Sigmoid colon (tissue), 7 donors: ENCODE data around the gene PRKAR2B. TPM values are rescaled to one million over a fixed set of nuclear protein-coding genes. Genes with fewer than 3 reads are reported as not detected.
"Not testable (repeated sequence)": the region's sequence is repeated elsewhere in the genome, so short reads cannot be mapped to it uniquely, and the experiment has no call there.

ENCODE experiments used
- DNase-seq: peaks from one replicate; pipeline ENCODE4 v3.0.0-alpha.2; 2019
- H3K27ac ChIP-seq, 4 donors: fragments of 200-600 bp; sonication (generic); one replicate each; pipeline ENCODE4 v1.5.1; 2016 to 2019; ENCODE audit warnings: mild to moderate bottlenecking in 1 of 4
- H3K27me3 ChIP-seq, 3 donors: fragments of 200-600 bp; sonication (generic); one replicate each; pipeline ENCODE4 v1.5.1; 2019; ENCODE audit warnings: mild to moderate bottlenecking in 1 of 3
- H3K36me3 ChIP-seq, 4 donors: fragments of 200-600 bp; sonication (generic); one replicate each; pipeline ENCODE4 v1.5.1; 2016 to 2019
- H3K4me1 ChIP-seq, 4 donors: fragments of 200-600 bp; sonication (generic); one replicate each; pipeline ENCODE4 v1.5.1; 2017 to 2019
- H3K4me3 ChIP-seq, 4 donors: fragments of 200-600 bp; sonication (generic); one replicate each; pipeline ENCODE4 v1.5.1; 2017 to 2019; ENCODE audit warnings: mild to moderate bottlenecking in 2 of 4, moderate library complexity in 1 of 4
- H3K9me3 ChIP-seq, 4 donors: fragments of 200-600 bp in 3 of 4; sonication (generic) in 3 of 4; one replicate each; pipeline versions ENCODE4 v1.5.1 to v1.6.1; 2013 to 2019
- EP300 ChIP-seq, 4 donors: sonication (generic); formaldehyde crosslinking; IDR thresholded peaks; one replicate each; pipeline ENCODE4 v1.6.1; 2017; ENCODE audit warnings: antibody characterized with exemption in 4 of 4
- POLR2A ChIP-seq, 2 donors: fragments of 450-650 bp; IDR thresholded peaks; one replicate each; pipeline ENCODE4 v1.6.1; 2016; ENCODE audit warnings: antibody characterized with exemption in 2 of 2, mild to moderate bottlenecking in 2 of 2, moderate library complexity in 2 of 2
- POLR2AphosphoS5 ChIP-seq, 4 donors: sonication (generic); formaldehyde crosslinking; IDR thresholded peaks; one replicate each; pipeline ENCODE4 v1.6.1; 2017; ENCODE audit warnings: antibody characterized with exemption in 4 of 4
- WGBS, 2 donors: extraction: QIAGEN DNeasy Blood & Tissue Kit; methylation state at CpG; one replicate each; pipeline ENCODE4 v1.1.7; 2013; 5-methylcytosine and 5-hydroxymethylcytosine counted together
- intact Hi-C: fragments of 100-400 bp; cut with DNase I; formaldehyde crosslinking; loops from one replicate; pipeline ENCODE4 v1.15.1; 2023
- polyA plus RNA-seq, 3 donors: library from polyadenylated mRNA; stranded (reverse); fragments of 200-250 nt; gene quantifications; one replicate each; pipeline ENCODE4 v1.2.3, GENCODE V29; 2013
- total RNA-seq, 4 donors: library from RNA; depleted of rRNA; stranded (reverse); fragments of >200 nt; gene quantifications; one replicate each; pipeline ENCODE4 v1.1.0, GENCODE V29; 2016
- TF ChIP-seq, protein P1 (sequence below), 4 experiments: fragments of 450-650 bp in 3 of 4; fragments of 200-600 bp in 1 of 4; IDR thresholded peaks; one replicate each; pipeline ENCODE4 v1.5.1; 2016 to 2019; ENCODE audit warnings: antibody characterized with exemption in 4 of 4, mild to moderate bottlenecking in 3 of 4, moderate library complexity in 2 of 4
- donor health status: healthy with polysubstance abuse.
- donor health status: Bipolar disorder and iron deficiency.
- donor health status: healthy.

The PRKAR2B gene
- total and polyA plus RNA-seq, 7 donors, result 8.1 to 40.0 (median 20.2) TPM

GRCh38 chr7:107154826-107155225 lies 110.3 kb downstream of the PRKAR2B start:
- H3K9me3 ChIP-seq, result no peaks in the 10 kb centered on the region
- no peak for DNase-seq
- no peaks in the 10 kb centered on the region for H3K36me3 ChIP-seq
- H3K4me1 ChIP-seq, result no peaks in the 10 kb centered on the region
- H3K4me3 ChIP-seq, result no peak overlapping the region
- no peak overlapping the region for H3K27ac ChIP-seq
- intact Hi-C loops, result loop anchor here (5.0 kb wide), 2 partner anchors 208 to 493 kb away; partner anchors contain the start of gene CCDC71L
- H3K27me3 ChIP-seq, result no peaks in the 10 kb centered on the region
- TF ChIP-seq POLR2AphosphoS5 (IDR thresholded peaks at IDR 0.05) (no peak), POLR2A (IDR thresholded peaks at IDR 0.05) (no peak), EP300 (IDR thresholded peaks at IDR 0.05) (no peak)
- TF ChIP-seq, protein P1, sequence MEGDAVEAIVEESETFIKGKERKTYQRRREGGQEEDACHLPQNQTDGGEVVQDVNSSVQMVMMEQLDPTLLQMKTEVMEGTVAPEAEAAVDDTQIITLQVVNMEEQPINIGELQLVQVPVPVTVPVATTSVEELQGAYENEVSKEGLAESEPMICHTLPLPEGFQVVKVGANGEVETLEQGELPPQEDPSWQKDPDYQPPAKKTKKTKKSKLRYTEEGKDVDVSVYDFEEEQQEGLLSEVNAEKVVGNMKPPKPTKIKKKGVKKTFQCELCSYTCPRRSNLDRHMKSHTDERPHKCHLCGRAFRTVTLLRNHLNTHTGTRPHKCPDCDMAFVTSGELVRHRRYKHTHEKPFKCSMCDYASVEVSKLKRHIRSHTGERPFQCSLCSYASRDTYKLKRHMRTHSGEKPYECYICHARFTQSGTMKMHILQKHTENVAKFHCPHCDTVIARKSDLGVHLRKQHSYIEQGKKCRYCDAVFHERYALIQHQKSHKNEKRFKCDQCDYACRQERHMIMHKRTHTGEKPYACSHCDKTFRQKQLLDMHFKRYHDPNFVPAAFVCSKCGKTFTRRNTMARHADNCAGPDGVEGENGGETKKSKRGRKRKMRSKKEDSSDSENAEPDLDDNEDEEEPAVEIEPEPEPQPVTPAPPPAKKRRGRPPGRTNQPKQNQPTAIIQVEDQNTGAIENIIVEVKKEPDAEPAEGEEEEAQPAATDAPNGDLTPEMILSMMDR (IDR thresholded peaks at IDR 0.05), result no peak
- WGBS, 2 donors, result 97% methylated on average over 6 of the region's 6 CpGs

- intact Hi-C loops, H3K9me3 ChIP-seq, H3K4me3 ChIP-seq, H3K27me3 ChIP-seq, H3K27ac ChIP-seq, DNase-seq, H3K36me3 ChIP-seq, H3K4me1 ChIP-seq: not testable (repeated sequence)
- 89 to 97% methylated on average over 3 of the region's 3 CpGs for WGBS, 2 donors
Observed at GRCh38 chr7:107155726-107156125, 111.2 kb downstream of the PRKAR2B start.

DNA sequence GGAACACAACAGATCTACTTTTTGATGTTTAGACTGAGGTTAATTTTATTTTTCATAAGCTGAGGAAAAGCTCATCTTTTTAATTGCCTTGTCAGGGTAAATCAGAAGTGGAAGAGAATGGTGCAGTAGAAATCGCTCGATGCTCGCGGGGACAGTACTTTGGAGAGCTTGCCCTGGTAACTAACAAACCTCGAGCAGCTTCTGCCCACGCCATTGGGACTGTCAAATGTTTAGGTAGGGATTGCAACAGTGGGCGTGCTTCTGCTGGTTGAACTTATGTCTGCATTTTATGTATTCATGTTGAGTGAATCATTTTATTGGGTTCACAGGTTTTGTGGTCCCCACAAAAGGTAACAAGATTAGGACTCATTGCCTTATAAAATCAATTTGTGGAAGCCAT lies 112.6 kb downstream of the PRKAR2B start:
- Histone ChIP-seq H3K9me3 (no peaks in the 10 kb centered on the region), H3K4me1 (no peaks in the 10 kb centered on the region), H3K36me3 (no peaks in the 10 kb centered on the region), H3K27ac (no peak overlapping the region), H3K27me3 (no peaks in the 10 kb centered on the region), H3K4me3 (no peak overlapping the region)
- no peak for DNase-seq
- WGBS, 2 donors, result 94 to 95% methylated on average over 7 of the region's 7 CpGs
- intact Hi-C loops, result no loop called here
- TF ChIP-seq, protein P1 (IDR thresholded peaks at IDR 0.05), result no peak
- no peak for TF ChIP-seq EP300 (IDR thresholded peaks at IDR 0.05)
- no peak for TF ChIP-seq POLR2AphosphoS5 (IDR thresholded peaks at IDR 0.05)
- TF ChIP-seq POLR2A (IDR thresholded peaks at IDR 0.05), result no peak

DNA sequence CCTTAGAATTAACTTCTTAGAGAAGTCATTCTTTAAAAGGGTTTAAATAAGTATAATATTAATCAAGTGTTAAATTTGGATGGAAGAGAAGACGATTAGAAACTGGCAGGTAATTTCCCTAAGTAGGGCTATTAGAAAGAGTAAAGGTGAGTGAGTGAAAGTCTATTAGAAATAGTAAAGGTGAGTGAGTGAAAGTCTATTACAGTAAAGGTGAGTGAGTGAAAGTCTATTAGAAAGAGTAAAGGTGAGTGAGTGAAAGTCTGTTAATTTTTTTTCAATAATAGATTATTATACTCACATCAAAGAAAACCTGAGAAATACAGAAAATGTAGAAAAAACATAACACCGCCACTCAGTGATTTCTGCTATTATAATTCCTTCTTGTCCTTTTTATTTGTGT lies 113.5 kb downstream of the PRKAR2B start:
- no peak overlapping the region for H3K4me3 ChIP-seq
- H3K27ac ChIP-seq, result no peak overlapping the region
- DNase-seq, result no peak
- no peaks in the 10 kb centered on the region for H3K27me3 ChIP-seq
- TF ChIP-seq, protein P1 (IDR thresholded peaks at IDR 0.05), result no peak
- no peak for TF ChIP-seq POLR2A (IDR thresholded peaks at IDR 0.05)
- no peak for TF ChIP-seq EP300 (IDR thresholded peaks at IDR 0.05)
- no peak for TF ChIP-seq POLR2AphosphoS5 (IDR thresholded peaks at IDR 0.05)
- H3K9me3 ChIP-seq, result no peaks in the 10 kb centered on the region
- no peaks in the 10 kb centered on the region for H3K36me3 ChIP-seq
- WGBS, 2 donors, result 82 to 87% methylated on average over 2 of the region's 2 CpGs
- H3K4me1 ChIP-seq, result no peaks in the 10 kb centered on the region
- intact Hi-C loops, result no loop called here

DNA sequence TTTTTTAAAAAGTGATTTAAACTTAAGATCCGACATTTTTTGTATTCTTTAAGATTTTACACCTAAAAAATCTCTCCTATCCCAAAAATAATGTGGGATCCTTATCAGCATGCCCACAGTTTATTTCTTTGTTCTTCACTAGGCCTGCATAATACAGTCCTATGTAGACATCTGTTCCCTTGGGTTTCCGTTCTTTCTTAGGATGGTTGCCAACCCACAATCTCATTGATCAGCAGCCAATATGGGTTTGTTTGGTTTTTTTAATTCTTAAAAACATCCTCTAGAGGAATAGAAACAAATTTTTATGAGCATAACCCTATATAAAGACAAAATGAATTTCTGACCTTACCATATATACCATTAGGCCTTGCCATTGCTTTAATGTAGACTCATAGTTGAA lies 115.9 kb downstream of the PRKAR2B start:
- intact Hi-C loops, result loop anchor here (10.0 kb wide), 4 partner anchors 404 to 986 kb away; partner anchors contain the start of genes COG5, DLD and DUS4L
- Histone ChIP-seq H3K36me3 (no peaks in the 10 kb centered on the region), H3K4me1 (no peaks in the 10 kb centered on the region), H3K4me3 (no peak overlapping the region), H3K27ac (no peak overlapping the region), H3K9me3 (no peaks in the 10 kb centered on the region), H3K27me3 (no peaks in the 10 kb centered on the region)
- WGBS, 2 donors, result 86 to 88% methylated on average over 2 of the region's 2 CpGs
- no peak for TF ChIP-seq POLR2A (IDR thresholded peaks at IDR 0.05)
- no peak for DNase-seq

DNA sequence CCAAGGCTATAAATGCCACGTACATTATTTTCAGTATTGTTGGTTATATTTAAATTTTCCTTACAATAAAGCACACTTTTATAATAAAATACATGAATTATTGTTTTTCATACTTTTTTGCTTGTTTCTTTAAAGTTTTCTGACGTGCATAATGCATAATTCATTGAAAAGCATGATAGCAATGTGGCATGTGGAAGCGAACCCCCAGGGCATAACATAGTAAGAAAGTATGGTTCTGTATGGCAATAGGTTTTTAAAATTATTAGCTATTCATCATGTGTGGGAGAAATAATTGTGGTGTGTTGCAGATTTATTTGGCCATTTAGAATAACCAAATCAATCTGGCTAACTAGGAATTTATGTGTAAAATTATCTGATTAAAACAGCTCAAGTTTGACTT lies 116.9 kb downstream of the PRKAR2B start:
- no peak for DNase-seq
- Histone ChIP-seq H3K27ac (no peak overlapping the region), H3K36me3 (no peaks in the 10 kb centered on the region), H3K27me3 (no peaks in the 10 kb centered on the region), H3K4me3 (no peak overlapping the region), H3K9me3 (no peaks in the 10 kb centered on the region), H3K4me1 (no peaks in the 10 kb centered on the region)
- intact Hi-C loops, result loop anchor here (10.0 kb wide), 4 partner anchors 403 to 987 kb away; partner anchors contain the start of genes COG5, DLD and DUS4L
- WGBS, 2 donors, result 84 to 85% methylated on average over 3 of the region's 3 CpGs
- no peak for TF ChIP-seq POLR2AphosphoS5 (IDR thresholded peaks at IDR 0.05)
- no peak for TF ChIP-seq EP300 (IDR thresholded peaks at IDR 0.05)
- TF ChIP-seq, protein P1 (IDR thresholded peaks at IDR 0.05), result no peak
- no peak for TF ChIP-seq POLR2A (IDR thresholded peaks at IDR 0.05)
